ENCODE data around the gene PDZK1IP1. TPM values are rescaled to one million over a fixed set of nuclear protein-coding genes. Genes with fewer than 3 reads are reported as not detected.

Gene PDZK1IP1
- polyA plus RNA-seq, 4 donors, result 41.9 to 52.3 (median 49.8) TPM

- DNase-seq (ENCODE audit: low read depth in 4 of 4, low spot score in 2 of 4), result no peak
Measured at GRCh38 chr1:47224676-47225399, 35.0 kb upstream of the PDZK1IP1 start.

GRCh38 chr1:47223921-47224675, 34.3 kb upstream of the PDZK1IP1 start:
- DNase-seq (ENCODE audit: low read depth in 4 of 4, low spot score in 2 of 4), result no peak

DNA sequence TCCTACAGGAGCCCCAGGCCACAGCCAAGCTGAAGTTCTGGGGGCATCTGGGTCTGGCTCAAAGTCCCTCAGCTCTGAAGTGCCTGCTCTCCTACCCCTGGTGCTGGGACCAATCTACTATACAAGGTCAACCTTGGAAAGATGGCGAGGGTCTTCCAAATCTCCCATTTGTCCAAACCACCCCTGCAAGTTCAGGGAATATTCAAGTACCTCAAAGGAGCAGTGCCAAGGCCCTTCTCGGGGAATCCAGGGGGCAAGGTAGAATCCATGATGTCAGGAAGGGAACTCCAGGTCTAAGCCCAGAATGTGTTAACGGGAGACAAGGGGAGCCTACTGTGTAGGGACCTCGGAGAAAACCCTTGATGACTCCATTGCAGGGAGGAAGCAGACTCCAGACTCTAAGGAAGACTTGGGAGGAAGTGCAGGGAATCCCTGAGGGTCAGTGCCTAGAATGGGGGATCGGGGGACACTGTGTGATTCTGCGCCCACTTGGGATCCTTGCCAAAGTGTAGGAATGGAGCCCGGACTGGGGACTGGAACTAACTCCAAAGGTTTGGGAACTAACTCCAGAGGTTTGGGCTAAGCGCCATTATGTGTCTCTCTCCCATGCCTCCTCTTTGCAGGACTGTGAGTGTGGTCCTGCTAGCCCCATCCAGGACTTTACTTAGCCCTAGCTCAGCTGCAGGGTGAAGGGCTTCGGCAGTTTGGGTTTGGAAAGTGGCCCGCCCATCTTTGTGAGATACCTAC, 33.5 kb upstream of the PDZK1IP1 start:
- no peak for DNase-seq (ENCODE audit: low read depth in 4 of 4, low spot score in 2 of 4)

DNA sequence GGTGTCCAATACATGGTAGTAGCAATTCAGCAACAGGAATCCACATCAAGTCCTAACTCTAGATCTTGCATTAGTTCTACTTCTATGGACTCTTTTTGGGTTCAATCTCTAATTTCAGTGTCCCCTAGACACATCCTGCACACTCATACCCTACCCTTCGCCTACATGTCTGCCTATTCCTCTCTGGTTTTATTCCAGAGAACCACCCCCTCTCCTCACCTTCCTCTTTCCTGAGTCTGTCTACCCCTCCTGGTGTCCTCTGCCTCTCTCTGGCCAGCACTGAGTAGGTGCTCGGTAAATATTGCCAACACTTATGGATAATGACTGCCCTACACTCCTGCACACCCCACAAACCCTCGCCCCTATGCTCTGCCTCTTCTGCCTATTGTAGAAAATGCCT, 32.6 kb upstream of the PDZK1IP1 start:
- no peak for DNase-seq (ENCODE audit: low read depth in 4 of 4, low spot score in 2 of 4)

GRCh38 chr1:47219590-47220220, 29.9 kb upstream of the PDZK1IP1 start:
- no peak for DNase-seq (ENCODE audit: low read depth in 4 of 4, low spot score in 2 of 4)

DNA sequence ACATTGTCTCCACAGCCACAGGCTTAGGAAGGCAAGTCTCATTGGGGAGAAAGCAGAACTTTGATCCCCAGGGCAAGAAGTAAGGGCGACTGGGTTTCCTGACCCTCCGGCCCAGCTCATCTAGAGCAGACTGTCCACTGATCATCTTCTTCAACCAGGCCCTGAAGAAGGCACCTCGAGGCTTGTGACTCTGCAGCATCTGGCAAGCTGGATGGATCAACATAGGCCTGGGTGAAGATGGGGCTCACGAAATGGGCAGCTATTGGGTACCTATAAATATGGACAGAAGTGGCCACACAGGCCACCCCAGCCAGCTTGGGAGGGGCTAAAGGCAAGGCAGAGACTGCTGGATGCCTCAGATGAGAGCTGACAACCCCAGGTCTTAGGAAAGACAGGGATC, 29.2 kb upstream of the PDZK1IP1 start:
- DNase-seq (ENCODE audit: low read depth in 4 of 4, low spot score in 2 of 4), result no peak

DNA sequence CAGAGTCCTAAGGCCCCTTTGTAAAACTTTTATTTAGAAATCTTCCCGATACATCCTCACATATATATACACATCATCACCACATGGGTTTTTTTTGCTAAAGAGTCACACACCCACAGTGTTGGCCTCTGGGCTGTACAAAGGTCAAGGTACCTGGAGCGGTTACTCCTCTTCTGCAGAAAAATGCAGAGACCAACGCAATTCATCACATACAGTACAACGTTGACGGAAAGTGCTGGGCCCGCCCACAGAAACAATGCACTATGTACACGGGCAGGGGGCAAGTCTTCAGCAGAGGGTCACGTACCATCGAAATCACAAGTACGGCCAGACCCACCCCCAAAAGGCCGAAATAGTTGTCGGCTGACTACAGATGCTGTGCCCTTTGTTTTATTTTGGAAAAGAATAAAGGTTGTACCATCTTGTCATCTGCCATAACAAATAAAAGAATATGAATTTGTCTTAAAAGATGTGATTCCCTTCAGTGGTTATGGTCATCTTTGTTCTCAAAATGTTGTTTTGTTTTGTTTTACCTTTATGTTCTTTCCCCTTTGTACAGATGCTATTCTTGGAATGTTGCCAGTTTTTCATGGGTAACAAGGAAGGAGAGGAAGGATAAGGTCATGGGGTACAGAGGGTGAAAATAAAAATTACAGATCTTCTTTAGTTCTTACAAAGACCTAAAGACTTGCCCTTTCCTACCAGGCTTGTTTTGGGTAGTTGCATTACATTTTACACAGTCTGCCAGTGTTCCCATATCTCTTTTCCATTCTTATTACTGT, 26.6 kb upstream of the PDZK1IP1 start:
- DNase-seq (ENCODE audit: low read depth in 4 of 4, low spot score in 2 of 4), result no peak

GRCh38 chr1:47215713-47216112, 25.9 kb upstream of the PDZK1IP1 start:
- DNase-seq (ENCODE audit: low read depth in 4 of 4, low spot score in 2 of 4), result no peak

GRCh38 chr1:47214549-47214948, 24.7 kb upstream of the PDZK1IP1 start:
- DNase-seq (ENCODE audit: low read depth in 4 of 4, low spot score in 2 of 4), result no peak

DNA sequence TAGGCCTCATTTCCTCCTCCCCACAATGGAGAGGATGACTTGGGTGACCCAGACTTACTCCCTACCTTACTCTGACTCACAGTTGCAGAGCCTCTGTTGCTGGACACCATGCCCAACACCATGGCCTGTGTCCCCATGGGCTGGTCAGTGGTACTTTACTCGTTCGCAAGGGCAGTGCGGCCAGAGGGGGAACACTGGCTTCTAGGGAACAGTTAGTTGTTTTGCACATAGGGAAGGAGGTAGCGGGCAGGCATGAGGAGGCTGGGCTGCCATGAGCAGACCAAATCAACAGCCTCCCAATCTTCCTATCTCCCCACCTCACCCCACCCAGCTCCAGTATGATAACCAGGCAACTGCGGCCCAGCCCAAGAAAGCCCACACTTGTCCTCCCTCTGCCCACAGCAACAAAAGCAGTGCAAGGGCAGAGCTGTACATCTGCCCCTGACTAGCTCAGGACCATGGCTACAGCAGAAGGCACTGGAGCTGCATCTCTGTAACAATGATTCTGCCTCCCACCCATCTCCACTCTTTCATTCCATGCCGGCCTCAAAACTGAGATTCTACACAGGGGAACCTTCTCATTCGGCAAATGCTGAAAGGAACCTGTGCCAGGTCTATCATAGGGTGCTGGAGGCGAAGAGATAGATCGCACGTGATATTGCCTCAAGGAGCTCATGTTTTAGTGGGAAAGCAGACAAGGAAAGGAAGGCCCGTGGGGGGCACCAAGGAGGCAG, 23.6 kb upstream of the PDZK1IP1 start:
- DNase-seq (ENCODE audit: low read depth in 4 of 4, low spot score in 2 of 4), result no peak

GRCh38 chr1:47212636-47213229, 22.9 kb upstream of the PDZK1IP1 start:
- DNase-seq (ENCODE audit: low read depth in 4 of 4, low spot score in 2 of 4), result no peak

- no peak for DNase-seq (ENCODE audit: low read depth in 4 of 4, low spot score in 2 of 4)
Measured at GRCh38 chr1:47211796-47212269, 22.0 kb upstream of the PDZK1IP1 start.

DNA sequence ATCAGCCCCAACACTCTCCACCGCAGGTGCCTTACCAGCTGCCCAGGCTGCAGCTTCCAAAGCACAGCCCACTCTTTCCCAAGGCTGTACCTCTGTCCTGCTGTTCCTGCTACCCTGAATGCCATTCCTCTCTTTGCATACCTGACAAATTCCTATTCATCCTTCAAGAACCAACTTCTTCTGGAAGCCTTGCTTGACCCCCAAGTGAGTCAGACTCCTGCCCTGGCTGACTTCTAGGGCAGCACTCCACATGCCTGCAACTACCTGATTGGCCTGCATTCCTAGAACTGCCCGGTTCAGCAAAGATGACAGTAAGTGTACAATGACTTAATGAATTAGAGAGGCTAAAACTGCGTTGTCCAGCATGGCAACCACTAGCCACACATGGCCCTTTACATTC, 20.8 kb upstream of the PDZK1IP1 start:
- no peak for DNase-seq (ENCODE audit: low read depth in 4 of 4, low spot score in 2 of 4)

DNA sequence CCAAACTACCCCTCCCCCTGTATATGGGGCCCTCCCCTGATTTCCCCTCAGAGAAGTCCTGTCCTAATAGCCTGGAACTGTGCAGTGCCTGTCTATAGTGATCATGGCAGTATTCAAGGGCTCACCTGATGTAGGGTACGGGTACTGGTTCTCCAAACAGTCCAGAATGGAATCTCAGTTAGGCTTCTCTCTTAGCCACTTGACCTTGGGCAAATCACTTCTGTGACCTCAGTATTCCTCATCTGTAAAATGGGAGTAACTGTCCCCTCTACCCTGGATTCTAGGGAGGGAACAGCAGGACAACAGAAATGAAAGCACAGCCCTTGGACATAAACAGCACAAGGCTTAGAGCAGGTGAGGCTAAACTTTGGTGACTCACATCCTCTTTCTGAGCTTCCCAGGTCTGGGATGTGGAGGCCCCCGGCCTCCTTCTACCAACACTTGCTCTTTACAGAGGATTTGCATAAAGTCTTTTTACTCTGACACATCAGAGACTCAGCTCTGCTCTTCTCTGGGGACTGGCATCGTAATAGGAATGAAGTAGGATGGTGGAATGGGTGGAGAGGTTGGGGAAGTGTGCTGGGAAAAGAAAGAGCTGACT, 20.0 kb upstream of the PDZK1IP1 start:
- no peak for DNase-seq (ENCODE audit: low read depth in 4 of 4, low spot score in 2 of 4)

- DNase-seq (ENCODE audit: low read depth in 4 of 4, low spot score in 2 of 4), result no peak
Measured at GRCh38 chr1:47209091-47209490, 19.3 kb upstream of the PDZK1IP1 start.

GRCh38 chr1:47208374-47208850, 18.6 kb upstream of the PDZK1IP1 start:
- DNase-seq (ENCODE audit: low read depth in 4 of 4, low spot score in 2 of 4), result no peak

GRCh38 chr1:47207803-47208373, 18.1 kb upstream of the PDZK1IP1 start:
- no peak for DNase-seq (ENCODE audit: low read depth in 4 of 4, low spot score in 2 of 4)

GRCh38 chr1:47205918-47206317, 16.1 kb upstream of the PDZK1IP1 start:
- no peak for DNase-seq (ENCODE audit: low read depth in 4 of 4, low spot score in 2 of 4)
